Loucy (cell line): Measurements from ENCODE around the gene NOXA1.
"Not testable (repeated sequence)": the region's sequence is repeated elsewhere in the genome, so short reads cannot be mapped to it uniquely, and the experiment has no call there.

Source experiments
- H2AFZ ChIP-seq: fragments of 200-600 bp; sonication (generic); 2 replicates; pipeline ENCODE4 v1.6.0; 2016; ENCODE audit warnings: antibody characterized with exemption, mild to moderate bottlenecking, low read length, moderate library complexity
- H3F3A ChIP-seq: fragments of 200-600 bp; 2 replicates; pipeline ENCODE4 v1.6.0; 2016; ENCODE audit warnings: antibody characterized with exemption, low read depth, mild to moderate bottlenecking
- H3K27me3 ChIP-seq: fragments of 200-600 bp; sonication (generic); 2 replicates; pipeline ENCODE4 v1.6.1; 2014; ENCODE audit warnings: low read length, mild to moderate bottlenecking; ENCODE audit not compliant: insufficient read depth, poor library complexity, severe bottlenecking
- H3K36me3 ChIP-seq: fragments of 200-600 bp; sonication (generic); 2 replicates; pipeline ENCODE4 v1.6.1; 2016; ENCODE audit warnings: low read length; ENCODE audit not compliant: insufficient read depth
- H3K4me1 ChIP-seq: fragments of 200-600 bp; sonication (generic); 2 replicates; pipeline ENCODE4 v1.5.1; 2014; ENCODE audit warnings: low read length, mild to moderate bottlenecking; ENCODE audit not compliant: insufficient read depth, poor library complexity, severe bottlenecking
- H3K4me2 ChIP-seq: fragments of 200-600 bp; sonication (generic); 2 replicates; pipeline ENCODE4 v1.6.0; 2014; ENCODE audit warnings: antibody characterized with exemption, low read length, low read depth, mild to moderate bottlenecking; ENCODE audit not compliant: poor library complexity, severe bottlenecking
- H3K4me3 ChIP-seq: fragments of 200-600 bp; sonication (generic); 2 replicates; pipeline ENCODE4 v1.5.1; 2014; ENCODE audit warnings: low read length, mild to moderate bottlenecking, mixed read lengths; ENCODE audit not compliant: poor library complexity, severe bottlenecking
- H3K79me2 ChIP-seq: fragments of 200-600 bp; sonication (generic); 2 replicates; pipeline ENCODE4 v1.6.1; 2014; ENCODE audit warnings: low read length; ENCODE audit not compliant: insufficient read depth
- H3K9ac ChIP-seq: fragments of 200-600 bp; sonication (generic); 2 replicates; pipeline ENCODE4 v1.6.0; 2014; ENCODE audit warnings: mild to moderate bottlenecking, low read depth, low read length, moderate library complexity; ENCODE audit not compliant: poor library complexity, severe bottlenecking
- H3K9me2 ChIP-seq: fragments of 200-600 bp; sonication (generic); replicated peaks from 2 replicates; pipeline ENCODE4 v1.6.1; 2016; ENCODE audit warnings: low read depth, low read length, mixed read lengths
- H3K9me3 ChIP-seq: fragments of 200-600 bp; sonication (generic); 2 replicates; pipeline ENCODE4 v1.6.1; 2014; ENCODE audit warnings: mild to moderate bottlenecking, antibody characterized with exemption, low read length, low read depth; ENCODE audit not compliant: insufficient read depth
- H4K20me1 ChIP-seq: fragments of 200-600 bp; sonication (generic); 2 replicates; pipeline ENCODE4 v1.6.0; 2014; ENCODE audit warnings: antibody characterized with exemption, low read length, mild to moderate bottlenecking; ENCODE audit not compliant: insufficient read depth, poor library complexity, severe bottlenecking
- EZH2phosphoT487 ChIP-seq: fragments of 200-600 bp; IDR thresholded peaks from 2 replicates; pipeline ENCODE4 v1.6.1; 2018; ENCODE audit warnings: antibody characterized with exemption, mild to moderate bottlenecking, moderate library complexity, borderline replicate concordance
- TF ChIP-seq, protein P1 (sequence below): fragments of 200-600 bp; sonication (generic); conservative IDR thresholded peaks from 2 replicates; pipeline ENCODE4 v1.5.1; 2014; ENCODE audit warnings: mild to moderate bottlenecking, antibody characterized with exemption, low read length

Gene NOXA1

DNA sequence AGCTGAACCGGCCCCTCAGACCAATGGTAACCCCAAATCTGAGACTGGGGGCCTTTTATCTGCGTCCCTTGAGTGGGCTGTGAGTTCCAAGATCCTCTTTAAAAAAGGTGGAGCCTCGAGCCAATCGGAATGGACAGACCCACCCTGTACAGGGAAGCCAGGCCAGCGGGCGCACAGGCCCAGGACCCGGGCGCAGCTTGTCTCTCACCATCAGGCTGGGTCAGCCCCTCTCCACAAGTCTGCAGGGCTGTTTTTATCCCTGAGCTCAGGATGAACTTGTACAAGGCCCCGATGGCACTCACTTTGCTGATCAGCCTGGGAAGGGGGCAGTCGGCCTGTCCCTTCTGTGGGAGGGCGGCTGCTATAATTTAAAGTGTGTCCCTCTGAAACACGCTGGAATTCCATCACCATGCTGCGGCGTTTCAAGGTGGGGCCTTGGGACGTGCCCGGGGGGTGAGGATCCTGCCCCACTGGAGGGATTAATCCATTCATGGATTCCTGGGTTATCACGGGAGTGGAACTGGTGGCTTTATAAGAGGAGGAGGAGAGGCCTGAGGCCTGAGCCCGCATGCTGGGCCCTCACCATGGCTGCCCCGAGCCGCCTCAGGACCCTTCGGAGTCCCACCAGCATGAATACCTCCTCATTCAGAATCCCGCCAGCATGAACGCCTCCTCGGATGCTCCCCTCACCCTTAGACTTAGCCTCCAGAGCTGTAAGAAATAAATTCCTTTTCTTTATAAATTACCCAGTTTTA, 14.4 kb upstream of the NOXA1 start:
- Histone ChIP-seq H3K4me1 (no peaks in the 10 kb centered on the region), H3K9me3 (no peaks in the 10 kb centered on the region; the same call in 1 of the 2 replicates), H3K27me3 (no peaks in the 10 kb centered on the region), H4K20me1 (no peaks in the 10 kb centered on the region), H2AFZ (no peak overlapping the region), H3K9me2 (no peaks in the 10 kb centered on the region), H3K4me3 (no peak overlapping the region), H3F3A (no peaks in the 10 kb centered on the region), H3K4me2 (no peak overlapping the region), H3K79me2 (no peaks in the 10 kb centered on the region), H3K36me3 (no peaks in the 10 kb centered on the region), H3K9ac (no peak overlapping the region)
- TF ChIP-seq, protein P1, sequence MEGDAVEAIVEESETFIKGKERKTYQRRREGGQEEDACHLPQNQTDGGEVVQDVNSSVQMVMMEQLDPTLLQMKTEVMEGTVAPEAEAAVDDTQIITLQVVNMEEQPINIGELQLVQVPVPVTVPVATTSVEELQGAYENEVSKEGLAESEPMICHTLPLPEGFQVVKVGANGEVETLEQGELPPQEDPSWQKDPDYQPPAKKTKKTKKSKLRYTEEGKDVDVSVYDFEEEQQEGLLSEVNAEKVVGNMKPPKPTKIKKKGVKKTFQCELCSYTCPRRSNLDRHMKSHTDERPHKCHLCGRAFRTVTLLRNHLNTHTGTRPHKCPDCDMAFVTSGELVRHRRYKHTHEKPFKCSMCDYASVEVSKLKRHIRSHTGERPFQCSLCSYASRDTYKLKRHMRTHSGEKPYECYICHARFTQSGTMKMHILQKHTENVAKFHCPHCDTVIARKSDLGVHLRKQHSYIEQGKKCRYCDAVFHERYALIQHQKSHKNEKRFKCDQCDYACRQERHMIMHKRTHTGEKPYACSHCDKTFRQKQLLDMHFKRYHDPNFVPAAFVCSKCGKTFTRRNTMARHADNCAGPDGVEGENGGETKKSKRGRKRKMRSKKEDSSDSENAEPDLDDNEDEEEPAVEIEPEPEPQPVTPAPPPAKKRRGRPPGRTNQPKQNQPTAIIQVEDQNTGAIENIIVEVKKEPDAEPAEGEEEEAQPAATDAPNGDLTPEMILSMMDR = no peak
- TF ChIP-seq EZH2phosphoT487 = no peak

DNA sequence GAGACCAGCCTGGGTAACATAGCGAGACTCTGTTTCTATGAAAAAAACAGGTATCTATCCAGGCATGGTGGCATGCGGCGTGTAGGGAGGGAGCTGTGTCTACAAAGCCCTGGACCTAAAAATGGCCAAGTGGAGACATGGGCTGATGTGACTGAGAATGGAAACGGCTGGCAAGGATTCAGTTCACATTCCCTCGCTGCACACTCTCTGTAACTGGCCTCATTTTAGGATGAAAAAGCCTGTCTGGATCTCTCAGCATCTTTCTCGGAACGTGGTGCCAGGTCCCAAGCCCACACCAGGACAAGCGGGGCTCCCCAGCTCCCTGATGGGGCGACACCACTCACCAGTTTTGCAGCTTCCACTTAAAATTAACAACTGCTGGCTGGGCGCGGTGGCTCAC, 13.7 kb upstream of the NOXA1 start:
- H3K9ac ChIP-seq = no peak overlapping the region
- no peaks in the 10 kb centered on the region for H3K4me1 ChIP-seq
- H3K27me3 ChIP-seq = no peaks in the 10 kb centered on the region
- TF ChIP-seq, protein P1 = no peak
- no peak for TF ChIP-seq EZH2phosphoT487
- no peaks in the 10 kb centered on the region for H4K20me1 ChIP-seq
- no peaks in the 10 kb centered on the region for H3K9me3 ChIP-seq
- no peaks in the 10 kb centered on the region for H3K9me2 ChIP-seq
- H3F3A ChIP-seq = no peaks in the 10 kb centered on the region
- no peaks in the 10 kb centered on the region for H3K79me2 ChIP-seq
- H2AFZ ChIP-seq = no peak overlapping the region
- H3K4me2 ChIP-seq = no peak overlapping the region
- H3K36me3 ChIP-seq = no peaks in the 10 kb centered on the region
- H3K4me3 ChIP-seq = no peak overlapping the region

DNA sequence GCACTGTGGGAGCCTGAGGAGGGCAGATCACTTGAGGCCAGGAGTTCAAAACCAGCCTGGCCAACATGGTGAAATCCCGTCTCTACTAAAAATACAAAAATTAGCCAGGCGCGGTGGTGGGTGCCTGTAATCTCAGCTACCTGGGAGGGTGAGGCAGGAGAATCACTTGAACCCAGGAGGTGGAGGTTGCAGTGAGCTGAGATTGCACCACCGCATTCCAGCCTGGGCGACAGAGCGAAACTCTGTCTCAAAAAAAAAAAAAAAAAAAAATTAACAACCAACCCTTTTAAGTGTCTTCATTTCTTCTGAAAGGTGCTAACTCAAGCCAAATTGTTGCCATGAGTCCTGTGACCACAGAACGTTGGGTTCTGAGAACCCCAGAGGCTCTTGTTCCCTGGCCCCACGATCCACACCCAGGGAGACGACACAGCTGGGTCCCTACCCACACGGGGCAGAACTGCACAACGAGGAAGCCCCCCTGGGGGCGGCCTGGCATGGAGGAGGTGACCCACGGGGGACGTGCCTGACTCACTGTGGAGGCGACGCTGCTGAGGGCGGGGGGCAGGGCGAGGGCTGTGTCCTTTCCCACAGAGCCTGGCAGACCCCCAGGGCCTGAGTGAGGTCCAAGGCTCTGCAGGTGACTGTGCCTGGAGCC, 12.8 kb upstream of the NOXA1 start:
- H3K4me2 ChIP-seq, H3K9me2 ChIP-seq, H3F3A ChIP-seq, H3K27me3 ChIP-seq, H3K4me1 ChIP-seq, H3K9ac ChIP-seq, H3K79me2 ChIP-seq, H3K4me3 ChIP-seq, H4K20me1 ChIP-seq, H2AFZ ChIP-seq, H3K9me3 ChIP-seq, H3K36me3 ChIP-seq: not testable (repeated sequence)

DNA sequence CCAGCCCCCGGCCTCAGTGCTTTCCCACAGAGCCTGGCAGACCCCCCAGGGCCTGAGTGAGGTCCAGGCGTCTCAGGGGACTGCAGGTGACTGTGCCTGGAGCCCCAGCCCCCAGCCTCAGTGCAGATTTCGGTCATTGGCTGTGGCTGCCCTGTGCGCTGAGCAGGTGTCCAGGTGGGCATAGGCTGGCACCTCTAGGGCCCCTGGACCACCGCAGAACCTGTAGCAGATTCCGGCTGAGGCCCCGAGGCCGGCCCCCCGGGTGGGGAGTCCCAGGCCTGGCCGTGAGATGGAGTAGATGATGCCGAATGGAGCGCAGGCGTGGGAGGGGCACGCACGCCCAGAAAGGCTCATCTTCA, 12.3 kb upstream of the NOXA1 start:
- H3K36me3 ChIP-seq = no peaks in the 10 kb centered on the region
- H3K4me2 ChIP-seq = no peak overlapping the region
- no peaks in the 10 kb centered on the region for H3K9me3 ChIP-seq
- no peak overlapping the region for H3K9ac ChIP-seq
- H3K9me2 ChIP-seq = no peaks in the 10 kb centered on the region
- TF ChIP-seq, protein P1 = no peak
- TF ChIP-seq EZH2phosphoT487 = no peak
- H4K20me1 ChIP-seq = no peaks in the 10 kb centered on the region
- no peaks in the 10 kb centered on the region for H3K4me1 ChIP-seq
- H3F3A ChIP-seq = no peaks in the 10 kb centered on the region
- H3K4me3 ChIP-seq = no peak overlapping the region
- H3K27me3 ChIP-seq = no peaks in the 10 kb centered on the region
- no peak overlapping the region for H2AFZ ChIP-seq
- H3K79me2 ChIP-seq = no peaks in the 10 kb centered on the region
